ENCODE measurements around the gene PRR30.

PRR30 gene

DNA sequence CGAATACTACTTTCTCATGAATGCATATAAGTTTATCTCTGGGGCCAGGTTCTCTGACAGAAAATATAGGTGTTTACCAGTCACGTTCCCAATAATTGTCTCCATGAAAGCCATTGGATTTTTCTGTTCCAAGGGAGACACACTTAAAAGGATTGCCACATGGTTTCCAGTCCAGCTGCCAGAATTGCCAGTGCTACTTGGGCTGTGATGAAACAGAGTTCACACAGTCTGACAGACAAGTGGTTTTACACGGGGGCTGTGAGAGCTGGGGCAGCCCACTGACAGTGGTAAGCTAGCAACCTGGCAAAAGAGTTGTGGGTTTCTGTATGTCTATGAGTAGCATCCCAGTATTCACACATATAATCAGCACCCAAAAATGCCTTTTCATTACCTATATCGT is 44.9 kb upstream of the PRR30 start:
- no peaks in the 10 kb centered on the region for H3K36me3 ChIP-seq (replicated peaks; ENCODE audit: insufficient read depth, low read length)
- H3K27me3 ChIP-seq (replicated peaks; ENCODE audit: insufficient read depth, low read length) = no peaks in the 10 kb centered on the region
- H3K9ac ChIP-seq (ENCODE audit: low read length) = no peak overlapping the region
- no peak overlapping the region for H2AFZ ChIP-seq (ENCODE audit: low read length)
- no peak for TF ChIP-seq EZH2 (optimal IDR thresholded peaks at IDR 0.05; ENCODE audit: low read depth, low read length)
- TF ChIP-seq EZH2phosphoT487 (IDR thresholded peaks at IDR 0.05; ENCODE audit: low read length) = no peak
- H3K79me2 ChIP-seq (ENCODE audit: low read length) = no peaks in the 10 kb centered on the region
- peaks cover 25% of the 10 kb centered on the region for H3K4me1 ChIP-seq (ENCODE audit: low read length)
- H3K4me2 ChIP-seq (ENCODE audit: low read depth, low read length) = no peak overlapping the region
- H3K9me2 ChIP-seq (replicated peaks; ENCODE audit: insufficient read depth, low read length) = no peaks in the 10 kb centered on the region
- H3K9me3 ChIP-seq (replicated peaks; ENCODE audit: insufficient read depth, low read length) = no peaks in the 10 kb centered on the region
- H3K4me3 ChIP-seq (ENCODE audit: low read length) = no peak overlapping the region
- H4K20me1 ChIP-seq (ENCODE audit: insufficient read depth, low read length) = no peaks in the 10 kb centered on the region
- H3K27ac ChIP-seq (ENCODE audit: low read length) = no peak overlapping the region
- no peak for DNase-seq
- H3F3A ChIP-seq (ENCODE audit: insufficient read depth, low read length) = peaks cover 3% of the 10 kb centered on the region; the same call in 1 of the 2 replicates

- Histone ChIP-seq H3K27ac (ENCODE audit: low read length) (no peak overlapping the region), H3K79me2 (ENCODE audit: low read length) (no peaks in the 10 kb centered on the region), H3F3A (ENCODE audit: insufficient read depth, low read length) (peaks cover 3% of the 10 kb centered on the region; the same call in 1 of the 2 replicates), H3K9me3 (replicated peaks; ENCODE audit: insufficient read depth, low read length) (no peaks in the 10 kb centered on the region), H3K4me1 (ENCODE audit: low read length) (peaks cover 28% of the 10 kb centered on the region), H3K27me3 (replicated peaks; ENCODE audit: insufficient read depth, low read length) (no peaks in the 10 kb centered on the region), H3K36me3 (replicated peaks; ENCODE audit: insufficient read depth, low read length) (no peaks in the 10 kb centered on the region), H3K9ac (ENCODE audit: low read length) (no peak overlapping the region), H3K9me2 (replicated peaks; ENCODE audit: insufficient read depth, low read length) (no peaks in the 10 kb centered on the region), H3K4me3 (ENCODE audit: low read length) (no peak overlapping the region), H3K4me2 (ENCODE audit: low read depth, low read length) (no peak overlapping the region), H4K20me1 (ENCODE audit: insufficient read depth, low read length) (no peaks in the 10 kb centered on the region), H2AFZ (ENCODE audit: low read length) (no peak overlapping the region)
- TF ChIP-seq EZH2phosphoT487 (IDR thresholded peaks at IDR 0.05; ENCODE audit: low read length) (no peak), CTCF (IDR thresholded peaks at IDR 0.05; ENCODE audit: low read length) (no peak)
- no peak for DNase-seq
Measured at GRCh38 chr2:27182346-27182745, 43.1 kb upstream of the PRR30 start.

- Histone ChIP-seq H3K9me2 (replicated peaks; ENCODE audit: insufficient read depth, low read length) (no peaks in the 10 kb centered on the region), H3K36me3 (replicated peaks; ENCODE audit: insufficient read depth, low read length) (no peaks in the 10 kb centered on the region), H3K4me2 (ENCODE audit: low read depth, low read length) (peak overlapping the region; percentile 25), H3K79me2 (ENCODE audit: low read length) (no peaks in the 10 kb centered on the region), H3K27me3 (replicated peaks; ENCODE audit: insufficient read depth, low read length) (no peaks in the 10 kb centered on the region), H2AFZ (ENCODE audit: low read length) (peak overlapping the region; percentile 53), H3K9me3 (replicated peaks; ENCODE audit: insufficient read depth, low read length) (no peaks in the 10 kb centered on the region), H3K4me3 (ENCODE audit: low read length) (no peak overlapping the region), H3K27ac (ENCODE audit: low read length) (no peak overlapping the region), H3K9ac (ENCODE audit: low read length) (no peak overlapping the region; the same call in 1 of the 2 replicates), H4K20me1 (ENCODE audit: insufficient read depth, low read length) (no peaks in the 10 kb centered on the region), H3F3A (ENCODE audit: insufficient read depth, low read length) (no peaks in the 10 kb centered on the region), H3K4me1 (ENCODE audit: low read length) (peaks cover 14% of the 10 kb centered on the region)
- DNase-seq = no peak
- no peak for TF ChIP-seq EZH2 (optimal IDR thresholded peaks at IDR 0.05; ENCODE audit: low read depth, low read length)
- TF ChIP-seq EZH2phosphoT487 (IDR thresholded peaks at IDR 0.05; ENCODE audit: low read length) = no peak
- no peak for TF ChIP-seq CTCF (IDR thresholded peaks at IDR 0.05; ENCODE audit: low read length)
Measured at GRCh38 chr2:27179344-27180000, 40.3 kb upstream of the PRR30 start.

DNA sequence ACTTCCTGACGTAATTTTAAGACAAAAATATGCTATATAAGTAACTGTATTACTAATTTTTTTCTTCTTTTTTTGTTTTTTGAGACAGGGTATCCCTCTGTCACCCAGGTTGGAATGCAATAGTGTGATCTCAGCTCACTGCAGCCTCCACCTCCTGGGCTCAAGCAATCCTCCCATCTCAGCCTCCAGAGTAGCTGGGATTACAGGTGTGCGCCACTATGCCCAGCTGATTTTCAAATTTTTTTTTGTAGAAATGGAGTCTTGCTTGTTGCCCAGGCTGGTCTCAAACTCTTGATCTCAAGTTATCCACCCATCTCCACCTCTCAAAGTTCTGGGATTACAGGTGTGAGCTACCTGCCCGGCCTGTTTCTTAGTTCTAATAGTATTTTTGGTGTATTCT is 39.3 kb upstream of the PRR30 start:
- Histone ChIP-seq H3K9me3 (replicated peaks; ENCODE audit: insufficient read depth, low read length) (no peaks in the 10 kb centered on the region), H3K27me3 (replicated peaks; ENCODE audit: insufficient read depth, low read length) (no peaks in the 10 kb centered on the region), H3K79me2 (ENCODE audit: low read length) (no peaks in the 10 kb centered on the region), H3K9me2 (replicated peaks; ENCODE audit: insufficient read depth, low read length) (no peaks in the 10 kb centered on the region), H3K4me3 (ENCODE audit: low read length) (no peak overlapping the region), H2AFZ (ENCODE audit: low read length) (no peak overlapping the region), H3K36me3 (replicated peaks; ENCODE audit: insufficient read depth, low read length) (no peaks in the 10 kb centered on the region), H3K4me2 (ENCODE audit: low read depth, low read length) (peak overlapping the region; percentile 25; the same call in 1 of the 2 replicates), H4K20me1 (ENCODE audit: insufficient read depth, low read length) (no peaks in the 10 kb centered on the region), H3K4me1 (ENCODE audit: low read length) (peaks cover 14% of the 10 kb centered on the region), H3K9ac (ENCODE audit: low read length) (no peak overlapping the region), H3F3A (ENCODE audit: insufficient read depth, low read length) (no peaks in the 10 kb centered on the region), H3K27ac (ENCODE audit: low read length) (no peak overlapping the region)
- TF ChIP-seq EZH2phosphoT487 (IDR thresholded peaks at IDR 0.05; ENCODE audit: low read length) (no peak), EZH2 (optimal IDR thresholded peaks at IDR 0.05; ENCODE audit: low read depth, low read length) (no peak), CTCF (IDR thresholded peaks at IDR 0.05; ENCODE audit: low read length) (no peak)
- DNase-seq = no peak
